CD4-positive, alpha-beta T cell (primary cell): ENCODE data around the gene MRPS23. TPM values are rescaled to one million over a fixed set of nuclear protein-coding genes. Genes with fewer than 3 reads are reported as not detected.

Source experiments
- ATAC-seq: fragments of 200-7000 bp; cut with Tn5 transposase; one replicate; pipeline ENCODE4 v1.10.0; 2022; ENCODE audit warnings: mild to moderate bottlenecking; ENCODE audit not compliant: poor library complexity
- CTCF ChIA-PET: fragments of 350-600 bp; sonication (Branson Sonifier 250); formaldehyde crosslinking; loops from one replicate; lab custom pipeline; 2021; ENCODE audit warnings: antibody characterized with exemption, inconsistent platforms; lab: Charles Lee
- POLR2A ChIA-PET: fragments of 350-600 bp; sonication (Branson Sonifier 250); formaldehyde crosslinking; loops from one replicate; lab custom pipeline; 2021; ENCODE audit warnings: antibody characterized with exemption, inconsistent platforms; lab: Charles Lee
- DNase-seq, 14 experiments: peaks; one replicate each; pipeline ENCODE4 v3.0.0-alpha.2; 2013 to 2020; ENCODE audit warnings: mixed read lengths in 2 of 14
- H3K27ac ChIP-seq, 2 donors: one replicate each; pipeline versions ENCODE4 v1.5.1 to v1.7.0; 2013; ENCODE audit warnings: low read length in 2 of 2, low read depth in 1 of 2, mild to moderate bottlenecking in 1 of 2
- H3K27me3 ChIP-seq, 2 experiments: 1 replicate in 1 of 2; 2 replicates in 1 of 2; pipeline versions ENCODE4 v1.6.1 to v1.7.0; 2013; ENCODE audit warnings: low read length in 2 of 2, control low read depth in 1 of 2, mild to moderate bottlenecking in 1 of 2, moderate library complexity in 1 of 2; ENCODE audit not compliant: insufficient read depth in 2 of 2, control insufficient read depth in 1 of 2
- H3K36me3 ChIP-seq: one replicate; pipeline ENCODE4 v1.6.1; 2013; ENCODE audit warnings: low read length, control low read depth; ENCODE audit not compliant: insufficient read depth
- H3K4me1 ChIP-seq: one replicate; pipeline ENCODE4 v1.6.1; 2013; ENCODE audit warnings: low read length, control low read depth; ENCODE audit not compliant: insufficient read depth
- H3K4me3 ChIP-seq: one replicate; pipeline ENCODE4 v1.5.1; 2013; ENCODE audit warnings: mild to moderate bottlenecking, low read length, moderate library complexity
- H3K9me3 ChIP-seq, 2 experiments: 1 replicate in 1 of 2; 2 replicates in 1 of 2; pipeline versions ENCODE4 v1.6.1 to v1.7.0; 2013; ENCODE audit warnings: low read length in 2 of 2, mild to moderate bottlenecking in 2 of 2, control low read depth in 1 of 2, moderate library complexity in 1 of 2; ENCODE audit not compliant: control insufficient read depth in 1 of 2, insufficient read depth in 1 of 2
- H3K27ac Mint-ChIP-seq: one replicate; pipeline ENCODE4 v1.8.0; 2020; ENCODE audit warnings: mixed read lengths
- H3K27me3 Mint-ChIP-seq: one replicate; pipeline ENCODE4 v1.8.0; 2021; ENCODE audit warnings: mixed read lengths
- H3K36me3 Mint-ChIP-seq: one replicate; pipeline ENCODE4 v1.8.0; 2021; ENCODE audit warnings: low read depth, mixed read lengths
- H3K4me1 Mint-ChIP-seq: one replicate; pipeline ENCODE4 v1.8.0; 2021; ENCODE audit warnings: low read depth, mixed read lengths
- H3K4me3 Mint-ChIP-seq: one replicate; pipeline ENCODE4 v1.8.0; 2020; ENCODE audit warnings: mild to moderate bottlenecking, mixed read lengths
- H3K9me3 Mint-ChIP-seq: one replicate; pipeline ENCODE4 v1.8.0; 2020; ENCODE audit warnings: mixed read lengths
- CTCF ChIP-seq: fragments of 200-600 bp; IDR thresholded peaks from one replicate; pipeline ENCODE4 v1.8.0; 2022; ENCODE audit warnings: antibody characterized with exemption, mild to moderate bottlenecking
- intact Hi-C, 2 experiments: fragments of 100-400 bp; cut with DNase I in 1 of 2; cut with micrococcal nuclease in 1 of 2; formaldehyde crosslinking; loops; one replicate each; pipeline versions ENCODE4 v1.15.1 to v1.9.0; 2023 to 2025; cut with DNase I, micrococcal nuclease
- total RNA-seq, 174 experiments: library from RNA in 2 of 174; stranded (reverse) in 2 of 174; gene quantifications; one replicate each; pipeline ENCODE4 v1.2.3 and lab custom pipeline; 2021 to 2026

Gene MRPS23
- total RNA-seq, 2 experiments from 2014 or later = 14.6 to 14.7 TPM

- peaks cover 51% of the 10 kb centered on the region for H3K27me3 Mint-ChIP-seq
- peaks cover 6% of the 10 kb centered on the region for H3K4me1 ChIP-seq
- H3K4me3 ChIP-seq = no peak overlapping the region
- H3K27ac ChIP-seq = no peak overlapping the region
- no peak for TF ChIP-seq CTCF
- peaks cover 13 to 20% of the 10 kb centered on the region in 2 experiments for H3K27me3 ChIP-seq
- no peaks in the 10 kb centered on the region for H3K36me3 Mint-ChIP-seq
- CTCF ChIA-PET = no interaction called here
- no peak overlapping the region for H3K4me3 Mint-ChIP-seq
- POLR2A ChIA-PET = no interaction called here
- no peak overlapping the region for H3K27ac Mint-ChIP-seq
- DNase-seq = no peak
- H3K36me3 ChIP-seq = no peaks in the 10 kb centered on the region
- H3K9me3 Mint-ChIP-seq = no peaks in the 10 kb centered on the region
- peaks cover 0 to 1% of the 10 kb centered on the region in 2 experiments for H3K9me3 ChIP-seq
- ATAC-seq = no peak
- intact Hi-C loops = no loop called here
- H3K4me1 Mint-ChIP-seq = peaks cover 3% of the 10 kb centered on the region
Measured at GRCh38 chr17:57806167-57806830, 43.5 kb downstream of the MRPS23 start.

- TF ChIP-seq CTCF = no peak
- DNase-seq = no peak
- Mint-ChIP-seq H3K9me3 (no peaks in the 10 kb centered on the region), H3K36me3 (no peaks in the 10 kb centered on the region), H3K27me3 (peaks cover 21% of the 10 kb centered on the region), H3K4me3 (no peak overlapping the region), H3K27ac (no peak overlapping the region), H3K4me1 (no peaks in the 10 kb centered on the region)
- CTCF ChIA-PET = no interaction called here
- Histone ChIP-seq H3K4me3 (no peak overlapping the region), H3K27me3 (peaks cover 4% of the 10 kb centered on the region in 2 experiments), H3K9me3 (peaks cover 0 to 3% of the 10 kb centered on the region in 2 experiments), H3K4me1 (no peaks in the 10 kb centered on the region), H3K36me3 (no peaks in the 10 kb centered on the region), H3K27ac (no peak overlapping the region)
- ATAC-seq = no peak
- intact Hi-C loops = no loop called here
- POLR2A ChIA-PET = interaction anchor here (0.5 kb wide), 1 partner anchor 15 kb away, joined by 3 read pairs; no protein-coding TSS in a partner anchor
Measured at GRCh38 chr17:57803021-57803420, 46.8 kb downstream of the MRPS23 start.

- Mint-ChIP-seq H3K4me1 (no peaks in the 10 kb centered on the region), H3K27me3 (peaks cover 6% of the 10 kb centered on the region), H3K4me3 (no peak overlapping the region), H3K36me3 (no peaks in the 10 kb centered on the region), H3K9me3 (no peaks in the 10 kb centered on the region), H3K27ac (no peak overlapping the region)
- H3K27me3 ChIP-seq = peaks cover 0 to 2% of the 10 kb centered on the region in 2 experiments
- ATAC-seq = no peak
- H3K4me3 ChIP-seq = no peak overlapping the region
- intact Hi-C loops = no loop called here
- TF ChIP-seq CTCF = no peak
- no peak for DNase-seq
- POLR2A ChIA-PET = interaction anchor here (0.6 kb wide), 1 partner anchor 10 kb away, joined by 4 read pairs; no protein-coding TSS in a partner anchor
- peaks cover 0 to 3% of the 10 kb centered on the region in 2 experiments for H3K9me3 ChIP-seq
- CTCF ChIA-PET = no interaction called here
- no peaks in the 10 kb centered on the region for H3K4me1 ChIP-seq
- H3K27ac ChIP-seq = no peak overlapping the region
- no peaks in the 10 kb centered on the region for H3K36me3 ChIP-seq
Measured at GRCh38 chr17:57801044-57801711, 48.7 kb downstream of the MRPS23 start.
